Measurements from ENCODE around the gene FAM135A. TPM values are rescaled to one million over a fixed set of nuclear protein-coding genes. Genes with fewer than 3 reads are reported as not detected.
A peak's percentile ranks its signal among the peaks of the same experiment; 100 is the strongest.

FAM135A gene
- total and polyA plus RNA-seq, 9 of the 15 experiments (the other 6 are each of a cell fraction or from before 2014, with no cell fraction given): 7.4 to 32.9 (median 19.2) TPM

GRCh38 chr6:70575899-70576495, 162.7 kb downstream of the FAM135A start:
- FAIRE-seq (peak; percentile 26), DNase-seq (ENCODE audit: extremely low read depth in 1 of 4, low spot score in 3 of 4) (no peak)
- TF ChIP-seq ZBTB49 (CRISPR knock-in tag; IDR thresholded peaks at IDR 0.05; ENCODE audit: borderline replicate concordance): no peak
- TF ChIP-seq CEBPB (tag; IDR thresholded peaks at IDR 0.05): peak; percentile 65
- peak; percentile 28; the same call in 1 of the 2 replicates for TF ChIP-seq CEBPG (CRISPR knock-in tag; IDR thresholded peaks at IDR 0.05)
- TF ChIP-seq CEBPG (tag; conservative IDR thresholded peaks at IDR 0.05 in 1 of 2, IDR thresholded peaks at IDR 0.05 in 1 of 2): peak in 1 of 2 experiments; percentile 43; a peak in 1 of 4 replicates
- no peak for TF ChIP-seq ELK1 (CRISPR knock-in tag; IDR thresholded peaks at IDR 0.05)

More at GRCh38 chr6:70575899-70576495, 162.7 kb downstream of the FAM135A start:
- no peak overlapping the region for H3K27ac ChIP-seq (ENCODE audit: extremely low read depth, low read depth, low read length)
- no peaks in the 10 kb centered on the region for H3K9me1 ChIP-seq (ENCODE audit: control insufficient read depth, insufficient read depth, low read length)
- no TSS peak for BruUV-seq (replicated peaks)
- no peaks in the 10 kb centered on the region for H3K79me2 ChIP-seq (ENCODE audit: control insufficient read depth, insufficient read depth, low read length)
- no peaks in the 10 kb centered on the region; the same call in 1 of the 2 replicates for H4K20me1 ChIP-seq (replicated peaks; ENCODE audit: control insufficient read depth, insufficient read depth, low read length)
- no peak overlapping the region for H3K4me2 ChIP-seq (ENCODE audit: insufficient read depth, low read length)
- H3K4me3 ChIP-seq: no peak overlapping the region
- ChIA-PET POLR2A (interaction anchor here (0.6 to 1.7 kb wide), 3 partner anchors 10 to 17 kb away, joined by 3 to 8 read pairs (median 7); partner anchors contain the start of gene SDHAF4), CTCF (ENCODE audit: low intra/inter-chr PET ratio) (no interaction called here)
- H3K9me3 ChIP-seq (replicated peaks; ENCODE audit: control insufficient read depth, insufficient read depth, low read depth, low read length): no peaks in the 10 kb centered on the region
- no peaks in the 10 kb centered on the region for H3K4me1 ChIP-seq (replicated peaks in 1 of 2; ENCODE audit: control insufficient read depth in 2 of 2, insufficient read depth in 2 of 2, low read length in 2 of 2)
- 11% methylated on average over 7 of the region's 7 CpGs for WGBS (ENCODE audit: insufficient coverage, low coverage, missing lambda C conversion rate)
- H2AFZ ChIP-seq (ENCODE audit: low read depth, low read length): no peak overlapping the region
- H3K9ac ChIP-seq (ENCODE audit: insufficient read depth in 1 of 2, low read depth in 2 of 2, low read length in 2 of 2): no peak overlapping the region
- intact Hi-C loops (cut with micrococcal nuclease) (no loop called here), in situ Hi-C loops (cut with MboI) (no loop called here)
- H3K27me3 ChIP-seq (ENCODE audit: control insufficient read depth in 2 of 2, insufficient read depth in 2 of 2, low read length in 2 of 2): peaks cover 0 to 3% of the 10 kb centered on the region in 2 experiments; a peak in 1 of 5 replicates
- no peaks in the 10 kb centered on the region for H3K36me3 ChIP-seq (ENCODE audit: control insufficient read depth, insufficient read depth, low read length)
- peak; percentile 59 for ATAC-seq
